T47D (cell line): ENCODE measurements around the gene OCA2.
A peak's percentile ranks its signal among the peaks of the same experiment; 100 is the strongest.

Experiments
- DNase-seq, 2 experiments: peaks; one replicate each; pipeline versions ENCODE4 v3.0.0 to v3.0.0-alpha.2; 2011 to 2012; ENCODE audit warnings: low read depth in 1 of 2, low spot score in 1 of 2
- JUND ChIP-seq: IDR thresholded peaks from 2 replicates; pipeline ENCODE4 v1.6.1; 2012; ENCODE audit warnings: low read depth
- in situ Hi-C: cut with HindIII; loops from 2 replicates; pipeline ENCODE4 v1.10.0; 2016; ENCODE audit warnings: low sequenced_read_pairs, low pct_unique_long_range_greater_than_20kb

The OCA2 gene

GRCh38 chr15:27897481-27897880 is 201.6 kb downstream of the OCA2 start:
- TF ChIP-seq JUND: no peak
- in situ Hi-C loops: no loop called here
- peak in 1 of 2 experiments; percentile 38 for DNase-seq

GRCh38 chr15:27894645-27895044 is 204.5 kb downstream of the OCA2 start:
- no peak for DNase-seq
- TF ChIP-seq JUND: no peak
- in situ Hi-C loops: no loop called here

GRCh38 chr15:27889258-27889657 is 209.9 kb downstream of the OCA2 start:
- no peak for TF ChIP-seq JUND
- DNase-seq: no peak
- in situ Hi-C loops: no loop called here

GRCh38 chr15:27885201-27885600 is 213.9 kb downstream of the OCA2 start:
- TF ChIP-seq JUND: no peak
- no peak for DNase-seq
- in situ Hi-C loops: no loop called here

- no peak for TF ChIP-seq JUND
- DNase-seq: no peak
Observed at GRCh38 chr15:27884726-27885125, 214.4 kb downstream of the OCA2 start.

GRCh38 chr15:27878841-27879240 is 220.3 kb downstream of the OCA2 start:
- in situ Hi-C loops: no loop called here

More at GRCh38 chr15:27884726-27885125, 214.4 kb downstream of the OCA2 start:
- in situ Hi-C loops: no loop called here

GRCh38 chr15:27873828-27874227 is 225.3 kb downstream of the OCA2 start:
- in situ Hi-C loops: no loop called here
- TF ChIP-seq JUND: no peak
- DNase-seq: no peak

More at GRCh38 chr15:27878841-27879240, 220.3 kb downstream of the OCA2 start:
- no peak for TF ChIP-seq JUND
- no peak for DNase-seq

- in situ Hi-C loops: no loop called here
- no peak for TF ChIP-seq JUND
- DNase-seq: no peak
Observed at GRCh38 chr15:27873039-27873438, 226.1 kb downstream of the OCA2 start.

- TF ChIP-seq JUND: no peak
- no peak for DNase-seq
- in situ Hi-C loops: no loop called here
Observed at GRCh38 chr15:27872355-27872754, 226.8 kb downstream of the OCA2 start.

GRCh38 chr15:27871902-27872260 is 227.2 kb downstream of the OCA2 start:
- TF ChIP-seq JUND: no peak
- DNase-seq: no peak
- in situ Hi-C loops: no loop called here

- in situ Hi-C loops: no loop called here
- no peak for DNase-seq
- TF ChIP-seq JUND: no peak
Observed at GRCh38 chr15:27871078-27871901, 227.8 kb downstream of the OCA2 start.

- no peak for DNase-seq
- in situ Hi-C loops: no loop called here
- no peak for TF ChIP-seq JUND
Observed at GRCh38 chr15:27870320-27870719, 228.8 kb downstream of the OCA2 start.

- in situ Hi-C loops: no loop called here
- no peak for DNase-seq
- TF ChIP-seq JUND: no peak
Observed at GRCh38 chr15:27869697-27870281, 229.3 kb downstream of the OCA2 start.
